IMR-90 (cell line): ENCODE data around the gene GLP2R. TPM values are rescaled to one million over a fixed set of nuclear protein-coding genes. Genes with fewer than 3 reads are reported as not detected.
A peak's percentile ranks its signal among the peaks of the same experiment; 100 is the strongest.

Experiments
- ATAC-seq: fragments of 200-7000 bp; cut with Tn5 transposase; 2 replicates; pipeline ENCODE4 v1.9.1; 2020; ENCODE audit warnings: low read depth, mild to moderate bottlenecking, moderate library complexity
- BruUV-seq: library from RNA; stranded (reverse); fragments of 400-500 nt; replicated peaks from 2 replicates; lab custom pipeline; 2021; lab: Mats Ljungman, UMichigan
- CTCF ChIA-PET: fragments of 300-600 bp; formaldehyde crosslinking; extraction: SDS; loops from one replicate; lab custom pipeline; 2021; ENCODE audit warnings: antibody characterized with exemption; lab: Yijun Ruan, JAX
- POLR2A ChIA-PET: fragments of 300-600 bp; sonication (Branson Sonifier 250); formaldehyde crosslinking; loops from one replicate; lab custom pipeline; 2022; ENCODE audit warnings: antibody characterized with exemption; ENCODE audit not compliant: unreplicated experiment; lab: Charles Lee
- DNase-seq: peaks from one replicate; pipeline ENCODE4 v3.0.0; 2013
- H2AFZ ChIP-seq: replicated peaks from 2 replicates; pipeline ENCODE3; 2013; ENCODE audit warnings: low read length, mild to moderate bottlenecking; ENCODE audit not compliant: poor library complexity
- H2AK5ac ChIP-seq: 2 replicates; pipeline ENCODE4 v1.6.1; 2013; ENCODE audit warnings: low read depth, low read length, inconsistent platforms
- H2AK9ac ChIP-seq: replicated peaks from 2 replicates; pipeline ENCODE3; 2013; ENCODE audit warnings: mild to moderate bottlenecking, low read depth, low read length, moderate library complexity; ENCODE audit not compliant: poor library complexity
- H2BK120ac ChIP-seq: 2 replicates; pipeline ENCODE4 v1.6.1; 2013; ENCODE audit warnings: low read depth, low read length, inconsistent platforms
- H2BK15ac ChIP-seq: 3 replicates; pipeline ENCODE4 v1.6.1; 2013; ENCODE audit warnings: low read depth, low read length, inconsistent platforms
- H2BK20ac ChIP-seq: 2 replicates; pipeline ENCODE4 v1.6.1; 2013; ENCODE audit warnings: low read depth, mild to moderate bottlenecking, inconsistent platforms, low read length, moderate library complexity
- H2BK5ac ChIP-seq: 2 replicates; pipeline ENCODE4 v1.6.1; 2013; ENCODE audit warnings: mild to moderate bottlenecking, low read depth, low read length, inconsistent platforms; ENCODE audit not compliant: poor library complexity, severe bottlenecking
- H3K14ac ChIP-seq: replicated peaks from 2 replicates; pipeline ENCODE4 v1.6.1; 2013; ENCODE audit warnings: low read depth, low read length, inconsistent platforms
- H3K18ac ChIP-seq: 2 replicates; pipeline ENCODE4 v1.6.1; 2013; ENCODE audit warnings: low read depth, low read length, control low read depth
- H3K23ac ChIP-seq: 2 replicates; pipeline ENCODE4 v1.6.1; 2013; ENCODE audit warnings: low read depth, low read length, inconsistent platforms
- H3K27ac ChIP-seq: 2 replicates; pipeline ENCODE4 v1.5.1; 2013; ENCODE audit warnings: mild to moderate bottlenecking, control low read depth, low read length; ENCODE audit not compliant: insufficient read depth
- H3K27me3 ChIP-seq: 2 replicates; pipeline ENCODE4 v1.6.1; 2013; ENCODE audit warnings: low read length; ENCODE audit not compliant: control insufficient read depth, insufficient read depth
- H3K36me3 ChIP-seq: 2 replicates; pipeline ENCODE4 v1.6.1; 2013; ENCODE audit warnings: low read length, mixed read lengths; ENCODE audit not compliant: control insufficient read depth, insufficient read depth
- H3K4ac ChIP-seq: 2 replicates; pipeline ENCODE4 v1.6.1; 2013; ENCODE audit warnings: low read depth, low read length, inconsistent platforms
- H3K4me1 ChIP-seq: 2 replicates; pipeline ENCODE4 v1.6.1; 2013; ENCODE audit warnings: low read length, mixed read lengths; ENCODE audit not compliant: control insufficient read depth, insufficient read depth
- H3K4me2 ChIP-seq: 2 replicates; pipeline ENCODE4 v1.6.1; 2013; ENCODE audit warnings: low read depth, mild to moderate bottlenecking, control low read depth, low read length, moderate library complexity
- H3K4me3 ChIP-seq: 2 replicates; pipeline ENCODE4 v1.5.1; 2013; ENCODE audit warnings: low read depth, mild to moderate bottlenecking, control low read depth, low read length, moderate library complexity; ENCODE audit not compliant: insufficient read depth
- H3K56ac ChIP-seq: 2 replicates; pipeline ENCODE4 v1.6.1; 2013; ENCODE audit warnings: low read length, inconsistent platforms; ENCODE audit not compliant: insufficient read depth; ENCODE audit errors: extremely low read depth
- H3K79me1 ChIP-seq, 2 experiments: 2 replicates each; pipeline ENCODE4 v1.6.1; 2013; ENCODE audit warnings: low read length in 2 of 2, inconsistent platforms in 1 of 2, low read depth in 1 of 2
- H3K9ac ChIP-seq: 2 replicates; pipeline ENCODE4 v1.6.1; 2013; ENCODE audit warnings: low read depth, low read length, control low read depth
- H3K9me1 ChIP-seq: 2 replicates; pipeline ENCODE4 v1.6.1; 2013; ENCODE audit warnings: low read length, inconsistent platforms; ENCODE audit not compliant: insufficient read depth
- H3K9me3 ChIP-seq: 2 replicates; pipeline ENCODE4 v1.6.1; 2013; ENCODE audit warnings: low read length; ENCODE audit not compliant: control insufficient read depth, insufficient read depth
- H4K20me1 ChIP-seq: 2 replicates; pipeline ENCODE4 v1.6.1; 2013; ENCODE audit warnings: low read length, inconsistent platforms; ENCODE audit not compliant: insufficient read depth
- H4K5ac ChIP-seq: 2 replicates; pipeline ENCODE4 v1.6.1; 2013; ENCODE audit warnings: mild to moderate bottlenecking, low read depth, low read length, control low read depth
- H4K8ac ChIP-seq, 2 experiments: 2 replicates each; pipeline ENCODE4 v1.6.1; 2013; ENCODE audit warnings: low read depth in 2 of 2, low read length in 2 of 2, control low read depth in 1 of 2, inconsistent platforms in 1 of 2
- H4K91ac ChIP-seq: 2 replicates; pipeline ENCODE4 v1.6.1; 2013; ENCODE audit warnings: low read depth, low read length, inconsistent platforms; ENCODE audit not compliant: insufficient read depth
- CEBPB ChIP-seq: IDR thresholded peaks from 2 replicates; pipeline ENCODE4 v1.6.1; 2012; ENCODE audit warnings: low read depth, low read length, improper control_type of control experiment
- ELK1 ChIP-seq: fragments of 150-350 bp; IDR thresholded peaks from 2 replicates; pipeline ENCODE4 v1.6.1; 2016; ENCODE audit warnings: low read depth, mild to moderate bottlenecking, low read length, moderate library complexity, borderline replicate concordance
- FOS ChIP-seq: fragments of 150-350 bp; IDR thresholded peaks from 2 replicates; pipeline ENCODE4 v1.6.1; 2016; ENCODE audit warnings: low read depth, low read length
- MAZ ChIP-seq: IDR thresholded peaks from 2 replicates; pipeline ENCODE4 v1.6.1; 2012; ENCODE audit warnings: low read depth, mild to moderate bottlenecking, low read length, improper control_type of control experiment, moderate library complexity, borderline replicate concordance
- MXI1 ChIP-seq: IDR thresholded peaks from 2 replicates; pipeline ENCODE4 v1.6.1; 2012; ENCODE audit warnings: low read depth, mild to moderate bottlenecking, low read length, moderate library complexity, borderline replicate concordance
- RCOR1 ChIP-seq: IDR thresholded peaks from 2 replicates; pipeline ENCODE4 v1.6.1; 2012; ENCODE audit warnings: mild to moderate bottlenecking, low read length, improper control_type of control experiment; ENCODE audit not compliant: insufficient replicate concordance
- WGBS, 2 experiments: methylation state at CpG; one replicate each; pipeline versions ENCODE4 v1.1.5 to v1.1.7; 2013; ENCODE audit warnings: missing lambda C conversion rate in 2 of 2; ENCODE audit not compliant: insufficient read length in 1 of 2; ENCODE audit errors: extremely low coverage in 2 of 2; 5-methylcytosine and 5-hydroxymethylcytosine counted together
- dilution Hi-C: fragments of 300-500 bp; cut with HindIII; formaldehyde crosslinking; loops from one replicate; pipeline ENCODE4 v1.14.3; 2018; ENCODE audit warnings: low sequenced_read_pairs; ENCODE audit not compliant: unreplicated experiment
- in situ Hi-C: fragments of 300-500 bp; cut with MboI; formaldehyde crosslinking; loops from 3 replicates; pipeline ENCODE4 v1.14.3; 2019; ENCODE audit warnings: low sequenced_read_pairs, inconsistent platforms, mixed read lengths
- intact Hi-C: fragments of 100-400 bp; cut with micrococcal nuclease; formaldehyde crosslinking; loops from 2 replicates; pipeline ENCODE4 v1.10.0; 2022
- polyA plus RNA-seq, 3 experiments: library from polyadenylated mRNA; depleted of rRNA; stranded (reverse); fragments of >200 nt; gene quantifications; 2 replicates each; pipeline ENCODE4 v1.2.3, GENCODE V29; 2012; ENCODE audit warnings: low replicate concordance in 1 of 3
- total RNA-seq: library from RNA; depleted of rRNA; stranded (reverse); fragments of >200 nt; gene quantifications from 2 replicates; pipeline ENCODE4 v1.2.3, GENCODE V29; 2012

GLP2R gene
- total and polyA plus RNA-seq, 2 of the 4 experiments (the other 2 are of a cell fraction): 0.07 TPM; not detected in 1

- peak overlapping the region; percentile 61 for H2AFZ ChIP-seq
- no peak overlapping the region for H3K4me3 ChIP-seq
- H2BK15ac ChIP-seq: no peak overlapping the region
- H4K20me1 ChIP-seq: no peaks in the 10 kb centered on the region
- no peak overlapping the region for H3K56ac ChIP-seq
- H2AK9ac ChIP-seq: no peak overlapping the region
- peak overlapping the region; percentile 26 for H4K5ac ChIP-seq
- peak overlapping the region; percentile 71 for H2BK120ac ChIP-seq
- H3K79me1 ChIP-seq: no peaks in the 10 kb centered on the region
- ChIA-PET CTCF (no interaction called here), POLR2A (no interaction called here)
- peak overlapping the region; percentile 30; the same call in 1 of the 2 replicates for H3K27ac ChIP-seq
- H3K27me3 ChIP-seq: no peaks in the 10 kb centered on the region
- H3K14ac ChIP-seq: no peak overlapping the region
- H3K4me2 ChIP-seq: peak overlapping the region; percentile 42; the same call in 1 of the 2 replicates
- peak overlapping the region; percentile 5 for H2BK5ac ChIP-seq
- 0 out of 2 replicates have a peak overlapping the region, but pooled peaks have one; percentile 15 for H4K91ac ChIP-seq
- H3K4me1 ChIP-seq: peaks cover 3% of the 10 kb centered on the region; the same call in 1 of the 2 replicates
- H3K9me3 ChIP-seq: no peaks in the 10 kb centered on the region
- H4K8ac ChIP-seq: 0 out of 4 replicates have a peak overlapping the region, but pooled peaks of 1 of the 2 experiments have one; percentile 5
- DNase-seq: peak; percentile 19
- no peak overlapping the region for H3K9ac ChIP-seq
- peak; percentile 53; the same call in 1 of the 2 replicates for ATAC-seq
- in situ Hi-C loops (no loop called here), intact Hi-C loops (no loop called here), dilution Hi-C loops (no loop called here)
- WGBS, 2 experiments: no CpG with 5 or more reads among the region's 13 CpGs
- BruUV-seq: no TSS peak
- H3K36me3 ChIP-seq: no peaks in the 10 kb centered on the region
- TF ChIP-seq CEBPB (no peak), MAZ (no peak), FOS (no peak), ELK1 (no peak), MXI1 (no peak), RCOR1 (no peak)
- H3K9me1 ChIP-seq: no peaks in the 10 kb centered on the region
- H2AK5ac ChIP-seq: no peak overlapping the region
- H3K18ac ChIP-seq: peak overlapping the region; percentile 13
- H2BK20ac ChIP-seq: 0 out of 2 replicates have a peak overlapping the region, but pooled peaks have one; percentile 19
- H3K23ac ChIP-seq: no peak overlapping the region
- peak overlapping the region; percentile 51; the same call in 1 of the 2 replicates for H3K4ac ChIP-seq
Observed at GRCh38 chr17:9828296-9829295, 2.9 kb downstream of the GLP2R start.
